Endothelial cell of umbilical vein (primary cell): ENCODE data around the gene UTS2R. TPM values are rescaled to one million over a fixed set of nuclear protein-coding genes. Genes with fewer than 3 reads are reported as not detected.
"Not testable (repeated sequence)": the region's sequence is repeated elsewhere in the genome, so short reads cannot be mapped to it uniquely, and the experiment has no call there.

Experiments used
- BruUV-seq: library from RNA; stranded (reverse); fragments of 400-500 nt; replicated peaks from 2 replicates; lab custom pipeline; 2021; lab: Mats Ljungman, UMichigan
- CTCF ChIA-PET: fragments of 300-600, 350-600 bp; sonication (Branson Sonifier 250); formaldehyde crosslinking; loops from one replicate; lab custom pipeline; 2021; ENCODE audit warnings: antibody characterized with exemption, inconsistent platforms; lab: Charles Lee
- POLR2A ChIA-PET: fragments of 300-600, 350-600 bp; sonication (Branson Sonifier 250); formaldehyde crosslinking; loops from one replicate; lab custom pipeline; 2021; ENCODE audit warnings: antibody characterized with exemption, inconsistent platforms; lab: Charles Lee
- DNase-seq: peaks from one replicate; pipeline ENCODE4 v3.0.0-alpha.2; 2011; ENCODE audit warnings: low read depth, low spot score
- FAIRE-seq: peaks from 2 replicates; lab custom pipeline; 2011; peaks lifted over from hg19 to GRCh38; lab: Jason Lieb, UNC
- H2AFZ ChIP-seq: 2 replicates; pipeline ENCODE4 v1.6.0; 2012; ENCODE audit warnings: low read depth, low read length, control low read depth, inconsistent platforms
- H3K27ac ChIP-seq: 2 replicates; pipeline ENCODE4 v1.5.1; 2011; ENCODE audit warnings: low read depth, mild to moderate bottlenecking, control low read depth, low read length, moderate library complexity; ENCODE audit not compliant: insufficient read depth
- H3K27me3 ChIP-seq, 2 experiments: 2 replicates each; pipeline versions ENCODE4 v1.6.0 to v1.6.1; 2011; ENCODE audit warnings: low read length in 2 of 2, mixed read lengths in 1 of 2; ENCODE audit not compliant: control insufficient read depth in 2 of 2, insufficient read depth in 2 of 2
- H3K36me3 ChIP-seq, 2 experiments: 2 replicates in 1 of 2; 3 replicates in 1 of 2; pipeline ENCODE4 v1.5.1; 2011; ENCODE audit warnings: low read length in 2 of 2, mild to moderate bottlenecking in 1 of 2, moderate library complexity in 1 of 2; ENCODE audit not compliant: control insufficient read depth in 2 of 2, insufficient read depth in 2 of 2; ENCODE audit errors: extremely low read depth in 1 of 2
- H3K4me1 ChIP-seq: 3 replicates; pipeline ENCODE4 v1.5.1; 2011; ENCODE audit warnings: mild to moderate bottlenecking, low read length; ENCODE audit not compliant: control insufficient read depth, insufficient read depth; ENCODE audit errors: extremely low read depth
- H3K4me2 ChIP-seq: 2 replicates; pipeline ENCODE4 v1.6.1; 2011; ENCODE audit warnings: low read length, control low read depth, mixed read lengths; ENCODE audit not compliant: insufficient read depth
- H3K4me3 ChIP-seq, 3 experiments: fragments of 200-600 bp in 1 of 3; sonication (generic), shearing (Covaris generic) in 1 of 3; replicated peaks in 1 of 3; 2 replicates each; pipeline ENCODE4 v1.5.1; 2011 to 2016; ENCODE audit warnings: control low read depth in 3 of 3, low read length in 3 of 3, mild to moderate bottlenecking in 2 of 3, inconsistent platforms in 1 of 3, low read depth in 1 of 3, moderate library complexity in 1 of 3; ENCODE audit not compliant: insufficient read depth in 1 of 3
- H3K79me2 ChIP-seq: 2 replicates; pipeline ENCODE4 v1.6.0; 2012; ENCODE audit warnings: low read length, inconsistent platforms; ENCODE audit not compliant: control insufficient read depth, insufficient read depth
- H3K9ac ChIP-seq: replicated peaks from 2 replicates; pipeline ENCODE3; 2011; ENCODE audit warnings: low read length, control low read depth; ENCODE audit not compliant: insufficient read depth; ENCODE audit errors: extremely low read depth
- H3K9me1 ChIP-seq: replicated peaks from 3 replicates; pipeline ENCODE4 v1.6.0; 2011; ENCODE audit warnings: mild to moderate bottlenecking, low read length; ENCODE audit not compliant: control insufficient read depth, insufficient read depth; ENCODE audit errors: extremely low read depth
- H3K9me3 ChIP-seq: replicated peaks from 2 replicates; pipeline ENCODE4 v1.5.1; 2012; ENCODE audit warnings: low read length, inconsistent platforms; ENCODE audit not compliant: control insufficient read depth, insufficient read depth
- H4K20me1 ChIP-seq: replicated peaks from 2 replicates; pipeline ENCODE3; 2011; ENCODE audit warnings: mild to moderate bottlenecking, low read length; ENCODE audit not compliant: control insufficient read depth, insufficient read depth; ENCODE audit errors: extremely low read depth
- EZH2 ChIP-seq: IDR thresholded peaks from 2 replicates; pipeline ENCODE4 v1.6.1; 2012; ENCODE audit warnings: borderline replicate concordance, low read depth, mild to moderate bottlenecking, moderate library complexity, low read length, inconsistent platforms; ENCODE audit not compliant: severe bottlenecking
- FOS ChIP-seq: IDR thresholded peaks from 2 replicates; pipeline ENCODE4 v1.6.1; 2011; ENCODE audit warnings: mild to moderate bottlenecking, low read length, moderate library complexity, borderline replicate concordance; ENCODE audit not compliant: insufficient read depth
- GATA2 ChIP-seq: IDR thresholded peaks from 2 replicates; pipeline ENCODE4 v1.7.0; 2011; ENCODE audit warnings: low read depth, mild to moderate bottlenecking, moderate library complexity, mixed read lengths, low read length; ENCODE audit not compliant: insufficient read length, insufficient read depth
- JUN ChIP-seq: IDR thresholded peaks from 2 replicates; pipeline ENCODE4 v1.6.1; 2011; ENCODE audit warnings: borderline replicate concordance, low read depth; ENCODE audit not compliant: insufficient read length, insufficient read depth
- MAX ChIP-seq: IDR thresholded peaks from 2 replicates; pipeline ENCODE4 v1.6.1; 2011; ENCODE audit not compliant: insufficient read depth, insufficient read length
- MYC ChIP-seq: IDR thresholded peaks from one replicate; pipeline ENCODE4 v1.6.1; 2011; ENCODE audit warnings: mild to moderate bottlenecking, low read depth, low read length
- POLR2A ChIP-seq: IDR thresholded peaks from 2 replicates; pipeline ENCODE4 v1.6.1; 2012; ENCODE audit warnings: low read depth, mild to moderate bottlenecking, control low read depth, low read length
- POLR2AphosphoS5 ChIP-seq: IDR thresholded peaks from 2 replicates; pipeline ENCODE4 v1.6.1; 2012; ENCODE audit warnings: low read depth, mild to moderate bottlenecking, control low read depth, low read length, moderate library complexity; ENCODE audit not compliant: insufficient read depth
- dilution Hi-C: fragments of 300-500 bp; cut with MboI; formaldehyde crosslinking; loops from one replicate; pipeline ENCODE4 v1.15.0; 2019; ENCODE audit warnings: low sequenced_read_pairs; ENCODE audit not compliant: extremely low pct_ligation_motif_present
- intact Hi-C: fragments of 100-400 bp; cut with micrococcal nuclease; formaldehyde crosslinking; loops from one replicate; pipeline ENCODE4 v1.10.0; 2022
- polyA plus RNA-seq, 4 experiments: library from polyadenylated mRNA; depleted of rRNA in 3 of 4; stranded (reverse) in 3 of 4; unstranded in 1 of 4; fragments of >200 nt; gene quantifications; 2 replicates each; pipeline versions ENCODE4 v1.2.1 to v1.2.3, GENCODE V29; 2011 to 2012; ENCODE audit warnings: missing spikeins in 1 of 4
- total RNA-seq: library from RNA; stranded (reverse); gene quantifications from 2 replicates; pipeline ENCODE4 v1.2.3, GENCODE V29; 2021
- TF ChIP-seq, protein P1 (sequence below), 2 donors: IDR thresholded peaks; 1 replicate in 1 of 2; 2 replicates in 1 of 2; pipeline ENCODE4 v1.5.1; 2011; ENCODE audit warnings: low read length in 2 of 2, mild to moderate bottlenecking in 2 of 2, moderate library complexity in 2 of 2, control low read depth in 1 of 2, inconsistent platforms in 1 of 2, low read depth in 1 of 2; ENCODE audit not compliant: insufficient read depth in 1 of 2; ENCODE audit errors: extremely low read depth in 1 of 2

UTS2R gene
- total and polyA plus RNA-seq, 2 donors (not counting 3 experiments of a cell fraction or from before 2014, with no cell fraction given), result not detected

GRCh38 chr17:82346342-82347300, 24.9 kb upstream of the UTS2R start:
- Histone ChIP-seq H2AFZ (no peak overlapping the region), H3K9me3 (no peaks in the 10 kb centered on the region), H3K79me2 (no peaks in the 10 kb centered on the region), H3K9me1 (no peaks in the 10 kb centered on the region), H3K36me3 (no peaks in the 10 kb centered on the region), H3K4me1 (no peaks in the 10 kb centered on the region), H4K20me1 (no peaks in the 10 kb centered on the region), H3K4me3 (no peak overlapping the region), H3K9ac (no peak overlapping the region), H3K27ac (no peak overlapping the region), H3K27me3 (no peaks in the 10 kb centered on the region), H3K4me2 (no peak overlapping the region)
- CTCF ChIA-PET, result interaction anchor here (1.8 kb wide), 1 partner anchor 10 kb away, joined by 6 read pairs; no protein-coding TSS in a partner anchor
- POLR2A ChIA-PET, result no interaction called here
- DNase-seq, result no peak
- dilution Hi-C loops (no loop called here), intact Hi-C loops (no loop called here)
- no TSS peak for BruUV-seq
- FAIRE-seq, result no peak
- no peak for TF ChIP-seq EZH2
- TF ChIP-seq POLR2AphosphoS5, result no peak
- TF ChIP-seq, protein P1, sequence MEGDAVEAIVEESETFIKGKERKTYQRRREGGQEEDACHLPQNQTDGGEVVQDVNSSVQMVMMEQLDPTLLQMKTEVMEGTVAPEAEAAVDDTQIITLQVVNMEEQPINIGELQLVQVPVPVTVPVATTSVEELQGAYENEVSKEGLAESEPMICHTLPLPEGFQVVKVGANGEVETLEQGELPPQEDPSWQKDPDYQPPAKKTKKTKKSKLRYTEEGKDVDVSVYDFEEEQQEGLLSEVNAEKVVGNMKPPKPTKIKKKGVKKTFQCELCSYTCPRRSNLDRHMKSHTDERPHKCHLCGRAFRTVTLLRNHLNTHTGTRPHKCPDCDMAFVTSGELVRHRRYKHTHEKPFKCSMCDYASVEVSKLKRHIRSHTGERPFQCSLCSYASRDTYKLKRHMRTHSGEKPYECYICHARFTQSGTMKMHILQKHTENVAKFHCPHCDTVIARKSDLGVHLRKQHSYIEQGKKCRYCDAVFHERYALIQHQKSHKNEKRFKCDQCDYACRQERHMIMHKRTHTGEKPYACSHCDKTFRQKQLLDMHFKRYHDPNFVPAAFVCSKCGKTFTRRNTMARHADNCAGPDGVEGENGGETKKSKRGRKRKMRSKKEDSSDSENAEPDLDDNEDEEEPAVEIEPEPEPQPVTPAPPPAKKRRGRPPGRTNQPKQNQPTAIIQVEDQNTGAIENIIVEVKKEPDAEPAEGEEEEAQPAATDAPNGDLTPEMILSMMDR (IDR thresholded peaks at IDR 0.05; ENCODE audit: extremely low read depth in 1 of 2, insufficient read depth in 1 of 2, low read depth in 1 of 2, low read length in 2 of 2), result no peak
- no peak for TF ChIP-seq POLR2A
- TF ChIP-seq FOS, result no peak
- no peak for TF ChIP-seq GATA2
- no peak for TF ChIP-seq MAX
- no peak for TF ChIP-seq JUN
- no peak for TF ChIP-seq MYC

- H3K9me1 ChIP-seq, H3K27ac ChIP-seq, H3K4me3 ChIP-seq, H3K27me3 ChIP-seq, H3K9me3 ChIP-seq, DNase-seq, intact Hi-C loops, H3K36me3 ChIP-seq, POLR2A ChIA-PET, H4K20me1 ChIP-seq, H3K4me1 ChIP-seq, H3K4me2 ChIP-seq, CTCF ChIA-PET, H2AFZ ChIP-seq, H3K9ac ChIP-seq, FAIRE-seq, BruUV-seq, dilution Hi-C loops, H3K79me2 ChIP-seq: not testable (repeated sequence)
These were observed 23.6 kb upstream of the UTS2R start for GRCh38 chr17:82347994-82348393.
